SU-DHL-6 (cell line): ENCODE data around the gene GADD45GIP1.
"Not testable (repeated sequence)": the region's sequence is repeated elsewhere in the genome, so short reads cannot be mapped to it uniquely, and the experiment has no call there.

Experiments used
- H2AFZ ChIP-seq: fragments of 200-600 bp; sonication (generic); 2 replicates; pipeline ENCODE4 v1.6.1; 2014; ENCODE audit warnings: low read depth, mild to moderate bottlenecking, moderate library complexity, mixed read lengths, antibody characterized with exemption, low read length; ENCODE audit not compliant: severe bottlenecking
- H3F3A ChIP-seq: fragments of 200-600 bp; shearing (Covaris generic); 2 replicates; pipeline ENCODE4 v1.6.0; 2016; ENCODE audit warnings: antibody characterized with exemption, mild to moderate bottlenecking; ENCODE audit not compliant: insufficient read depth
- H3K27ac ChIP-seq: fragments of 200-600 bp; sonication (generic); 2 replicates; pipeline ENCODE4 v1.5.1; 2016; ENCODE audit warnings: low read depth, mild to moderate bottlenecking, low read length, moderate library complexity, mixed read lengths
- H3K27me3 ChIP-seq: fragments of 200-600 bp; sonication (generic), shearing (Covaris generic); 2 replicates; pipeline ENCODE4 v1.6.0; 2014; ENCODE audit warnings: mild to moderate bottlenecking, low read length
- H3K36me3 ChIP-seq: fragments of 200-600 bp; sonication (generic); 2 replicates; pipeline ENCODE4 v1.6.1; 2014; ENCODE audit warnings: mild to moderate bottlenecking, low read length, mixed read lengths
- H3K4me2 ChIP-seq: fragments of 300-600, 200-600 bp; shearing (Covaris generic), sonication (generic); 2 replicates; pipeline ENCODE4 v1.6.0; 2014; ENCODE audit warnings: low read length, low read depth, mild to moderate bottlenecking; ENCODE audit not compliant: poor library complexity, severe bottlenecking
- H3K4me3 ChIP-seq: fragments of 200-600 bp; sonication (generic); 2 replicates; pipeline ENCODE4 v1.5.1; 2014; ENCODE audit warnings: antibody characterized with exemption, low read length, mild to moderate bottlenecking, mixed read lengths; ENCODE audit not compliant: insufficient read depth, poor library complexity, severe bottlenecking
- H3K79me2 ChIP-seq: fragments of 200-600 bp; sonication (generic); 2 replicates; pipeline ENCODE4 v1.6.1; 2014; ENCODE audit warnings: mild to moderate bottlenecking, low read length, moderate library complexity; ENCODE audit not compliant: insufficient read depth
- H3K9ac ChIP-seq: fragments of 200-600 bp; sonication (generic); 2 replicates; pipeline ENCODE4 v1.7.0; 2014; ENCODE audit warnings: mild to moderate bottlenecking, low read length
- H3K9me2 ChIP-seq: fragments of 200-600 bp; sonication (generic); replicated peaks from 2 replicates; pipeline ENCODE4 v1.6.1; 2014; ENCODE audit warnings: low read length; ENCODE audit not compliant: insufficient read depth
- H3K9me3 ChIP-seq: fragments of 200-600 bp; sonication (generic); 2 replicates; pipeline ENCODE4 v1.6.1; 2014; ENCODE audit warnings: low read length, mixed read lengths; ENCODE audit not compliant: insufficient read depth
- H4K20me1 ChIP-seq: fragments of 200-600 bp; sonication (generic); 2 replicates; pipeline ENCODE4 v1.6.1; 2014; ENCODE audit warnings: low read depth, mild to moderate bottlenecking, antibody characterized with exemption, low read length, moderate library complexity, mixed read lengths
- EZH2phosphoT487 ChIP-seq: fragments of 200-600 bp; sonication (generic), shearing (Covaris generic); conservative IDR thresholded peaks from 2 replicates; pipeline ENCODE4 v1.6.1; 2018; ENCODE audit warnings: mild to moderate bottlenecking, antibody characterized with exemption, low read length, moderate library complexity, mixed read lengths
- TF ChIP-seq, protein P1 (sequence below): fragments of 200-600 bp; sonication (generic); IDR thresholded peaks from one replicate; pipeline ENCODE4 v1.5.1; 2017; ENCODE audit warnings: antibody characterized with exemption, mild to moderate bottlenecking, low read length, moderate library complexity; ENCODE audit not compliant: insufficient read depth, poor library complexity, severe bottlenecking

The GADD45GIP1 gene

DNA sequence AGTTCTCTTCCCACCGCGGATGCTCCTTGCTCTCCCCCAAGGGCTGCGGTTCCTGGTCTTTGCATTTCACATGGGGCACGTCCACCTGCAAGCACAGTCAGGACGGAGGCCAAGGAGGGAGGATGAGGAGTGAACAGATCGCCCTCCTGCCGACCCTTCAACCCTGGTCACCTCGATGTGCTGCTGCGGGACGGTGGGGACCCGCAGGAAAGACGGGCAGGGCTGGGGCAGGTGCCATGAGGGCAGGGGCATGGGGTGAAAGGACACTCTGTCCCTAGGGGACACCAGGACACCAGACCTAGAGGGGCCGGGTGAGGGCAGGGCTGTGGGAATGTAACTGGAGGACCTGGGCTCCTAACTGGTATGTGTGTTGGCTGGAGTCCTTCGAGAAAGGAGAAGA lies 38.8 kb downstream of the GADD45GIP1 start:
- Histone ChIP-seq H3K79me2 (no peaks in the 10 kb centered on the region), H3K4me3 (no peak overlapping the region), H4K20me1 (no peaks in the 10 kb centered on the region), H3K27me3 (no peaks in the 10 kb centered on the region), H3K9ac (no peak overlapping the region), H3F3A (peaks cover 15% of the 10 kb centered on the region), H3K9me3 (no peaks in the 10 kb centered on the region), H3K9me2 (no peaks in the 10 kb centered on the region), H3K4me2 (no peak overlapping the region), H3K36me3 (no peaks in the 10 kb centered on the region), H3K27ac (no peak overlapping the region), H2AFZ (no peak overlapping the region)
- TF ChIP-seq, protein P1, sequence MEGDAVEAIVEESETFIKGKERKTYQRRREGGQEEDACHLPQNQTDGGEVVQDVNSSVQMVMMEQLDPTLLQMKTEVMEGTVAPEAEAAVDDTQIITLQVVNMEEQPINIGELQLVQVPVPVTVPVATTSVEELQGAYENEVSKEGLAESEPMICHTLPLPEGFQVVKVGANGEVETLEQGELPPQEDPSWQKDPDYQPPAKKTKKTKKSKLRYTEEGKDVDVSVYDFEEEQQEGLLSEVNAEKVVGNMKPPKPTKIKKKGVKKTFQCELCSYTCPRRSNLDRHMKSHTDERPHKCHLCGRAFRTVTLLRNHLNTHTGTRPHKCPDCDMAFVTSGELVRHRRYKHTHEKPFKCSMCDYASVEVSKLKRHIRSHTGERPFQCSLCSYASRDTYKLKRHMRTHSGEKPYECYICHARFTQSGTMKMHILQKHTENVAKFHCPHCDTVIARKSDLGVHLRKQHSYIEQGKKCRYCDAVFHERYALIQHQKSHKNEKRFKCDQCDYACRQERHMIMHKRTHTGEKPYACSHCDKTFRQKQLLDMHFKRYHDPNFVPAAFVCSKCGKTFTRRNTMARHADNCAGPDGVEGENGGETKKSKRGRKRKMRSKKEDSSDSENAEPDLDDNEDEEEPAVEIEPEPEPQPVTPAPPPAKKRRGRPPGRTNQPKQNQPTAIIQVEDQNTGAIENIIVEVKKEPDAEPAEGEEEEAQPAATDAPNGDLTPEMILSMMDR = no peak
- TF ChIP-seq EZH2phosphoT487 = no peak

DNA sequence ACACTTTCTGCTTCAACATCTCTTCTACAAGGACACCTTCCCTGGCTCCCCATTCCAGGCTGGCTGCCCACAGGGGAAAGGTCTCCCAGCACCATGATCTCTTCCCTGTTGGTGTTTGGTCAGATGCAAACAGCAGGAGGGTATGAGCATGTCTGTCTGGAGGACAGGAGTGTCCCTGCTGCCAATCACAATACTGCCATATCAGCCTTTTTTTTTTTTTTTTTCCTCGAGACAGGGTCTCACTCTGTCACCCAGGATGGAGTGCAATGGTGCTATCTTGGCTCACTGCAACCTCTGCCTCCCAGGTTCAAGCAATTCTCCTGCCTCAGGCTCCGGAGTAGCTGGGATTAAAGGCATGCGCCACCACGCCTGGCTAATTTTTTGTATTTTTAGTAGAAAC lies 41.2 kb downstream of the GADD45GIP1 start:
- H3K9me2 ChIP-seq, H2AFZ ChIP-seq, H3K4me3 ChIP-seq, H3F3A ChIP-seq, H3K27ac ChIP-seq, H3K36me3 ChIP-seq, H3K27me3 ChIP-seq, H3K9me3 ChIP-seq, H3K9ac ChIP-seq, H3K4me2 ChIP-seq, H3K79me2 ChIP-seq, H4K20me1 ChIP-seq: not testable (repeated sequence)

DNA sequence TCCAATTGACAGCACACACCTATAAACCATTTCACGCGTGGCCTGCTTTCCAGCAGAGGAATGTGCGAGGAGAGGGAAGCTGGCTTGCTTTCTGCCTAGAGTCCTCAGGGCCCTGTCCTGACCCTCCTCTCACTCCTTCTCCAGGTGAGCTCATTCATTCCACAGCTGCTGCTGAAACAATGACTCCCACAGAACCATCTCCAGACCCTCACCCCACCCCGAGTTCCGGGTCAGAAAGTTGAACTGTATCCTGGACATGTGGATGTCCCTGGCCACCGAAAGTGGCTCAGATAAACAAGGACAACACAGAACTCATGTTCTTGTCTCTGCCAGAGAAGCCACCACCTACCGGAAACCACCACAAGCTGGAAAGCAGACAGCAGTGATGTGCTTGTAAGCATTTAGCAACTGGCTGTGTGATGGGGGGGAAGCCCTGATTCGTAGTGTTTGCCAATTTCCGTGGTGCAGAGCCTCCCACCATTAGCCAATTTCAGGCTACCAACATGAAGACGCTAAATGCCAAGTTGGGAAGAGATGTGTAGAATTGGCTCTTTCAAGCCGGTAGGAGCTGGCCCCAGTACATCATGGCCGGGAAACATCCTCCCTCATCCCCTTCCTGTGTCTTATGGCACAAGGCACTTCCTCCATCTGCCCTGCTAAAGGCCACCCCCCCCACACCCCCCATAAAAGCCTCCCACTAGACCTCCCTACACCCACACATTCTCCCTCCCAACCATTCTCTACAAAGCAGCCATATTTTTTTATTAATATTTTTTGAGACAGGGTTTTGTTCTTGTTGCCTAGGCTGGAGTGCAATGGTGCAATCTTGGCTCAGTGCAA lies 43.0 kb downstream of the GADD45GIP1 start:
- no peaks in the 10 kb centered on the region for H3F3A ChIP-seq
- no peak overlapping the region for H3K9ac ChIP-seq
- no peaks in the 10 kb centered on the region for H3K79me2 ChIP-seq
- no peaks in the 10 kb centered on the region for H3K9me2 ChIP-seq
- no peaks in the 10 kb centered on the region for H3K36me3 ChIP-seq
- no peak overlapping the region for H2AFZ ChIP-seq
- no peaks in the 10 kb centered on the region for H4K20me1 ChIP-seq
- no peaks in the 10 kb centered on the region for H3K27me3 ChIP-seq
- no peak overlapping the region for H3K4me3 ChIP-seq
- TF ChIP-seq EZH2phosphoT487 = no peak
- TF ChIP-seq, protein P1 = no peak
- H3K9me3 ChIP-seq = no peaks in the 10 kb centered on the region
- no peak overlapping the region for H3K4me2 ChIP-seq
- no peak overlapping the region for H3K27ac ChIP-seq

DNA sequence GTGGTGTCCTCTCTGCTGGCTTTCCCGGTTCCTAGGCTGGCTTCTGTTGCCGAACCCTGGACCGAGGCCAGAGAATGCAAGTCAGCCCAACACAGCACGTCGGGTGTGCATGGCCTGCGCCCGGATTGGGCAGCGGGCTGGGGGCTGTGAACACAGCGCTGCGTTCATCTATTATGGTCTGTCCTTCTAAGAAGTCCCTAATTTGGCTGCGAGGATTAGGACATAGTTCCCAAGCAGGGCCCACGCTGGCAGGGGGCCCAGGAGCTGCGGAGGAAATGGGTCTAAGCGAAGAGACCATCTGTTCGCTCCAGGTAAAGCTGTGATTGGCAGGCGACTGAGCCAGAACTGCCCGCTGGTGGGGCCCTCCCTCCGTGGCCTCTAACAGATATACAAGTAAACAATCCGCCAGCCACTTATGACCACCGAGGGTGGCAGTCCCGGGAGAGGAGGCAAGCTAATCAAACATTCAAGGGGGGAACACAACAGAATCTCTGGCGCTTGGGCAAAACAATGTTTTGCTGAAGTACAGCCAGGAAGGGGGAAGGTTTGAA lies 43.9 kb downstream of the GADD45GIP1 start:
- no peak overlapping the region for H3K4me3 ChIP-seq
- H3K4me2 ChIP-seq = no peak overlapping the region
- no peak overlapping the region for H2AFZ ChIP-seq
- no peaks in the 10 kb centered on the region for H4K20me1 ChIP-seq
- H3K9ac ChIP-seq = no peak overlapping the region
- H3K9me2 ChIP-seq = no peaks in the 10 kb centered on the region
- no peak for TF ChIP-seq EZH2phosphoT487
- TF ChIP-seq, protein P1 = no peak
- H3K27me3 ChIP-seq = no peaks in the 10 kb centered on the region
- H3K36me3 ChIP-seq = no peaks in the 10 kb centered on the region
- no peaks in the 10 kb centered on the region for H3K79me2 ChIP-seq
- H3K9me3 ChIP-seq = no peaks in the 10 kb centered on the region
- H3K27ac ChIP-seq = no peak overlapping the region
- no peaks in the 10 kb centered on the region for H3F3A ChIP-seq
